ENCODE results near the gene KICS2. TPM values are rescaled to one million over a fixed set of nuclear protein-coding genes. Genes with fewer than 3 reads are reported as not detected.

The KICS2 gene
- total and polyA plus RNA-seq, 9 of the 15 experiments (the other 6 are each of a cell fraction or from before 2014, with no cell fraction given), result 2.3 to 6.4 (median 5.5) TPM

DNA sequence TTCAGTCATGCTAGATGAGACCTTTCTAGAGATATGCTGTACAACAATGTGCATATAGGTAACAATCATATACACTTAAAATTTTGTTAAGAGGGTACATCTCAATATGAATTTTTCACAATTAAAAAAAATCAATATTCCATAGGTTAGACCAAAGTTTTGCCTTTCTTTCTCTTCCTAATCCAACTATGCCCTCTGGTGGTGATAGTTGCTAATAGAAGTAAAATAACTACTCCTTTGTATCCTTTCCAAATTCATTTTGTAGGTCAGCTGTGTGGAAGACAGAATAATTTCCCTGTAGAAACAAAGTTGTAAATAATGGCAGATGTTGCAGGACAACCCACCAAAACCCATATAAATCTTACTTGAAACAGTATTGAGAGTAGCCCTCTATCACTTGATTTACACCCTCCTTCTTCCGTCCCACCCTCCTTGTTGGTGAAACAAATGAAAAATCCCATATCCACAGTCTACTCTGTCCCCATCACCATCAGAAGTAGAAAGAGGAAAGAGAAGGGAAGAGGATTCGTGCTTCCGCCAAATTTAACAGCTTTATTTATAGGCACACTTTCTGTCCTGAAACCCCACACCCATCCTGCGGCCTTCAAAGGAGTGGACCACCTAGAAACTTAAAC, 34.2 kb upstream of the KICS2 start (continued):
- TF ChIP-seq ZNF224 (CRISPR knock-in tag; IDR thresholded peaks at IDR 0.05), result no peak
- no peak for TF ChIP-seq ZNF140 (CRISPR knock-in tag; IDR thresholded peaks at IDR 0.05)
- TF ChIP-seq TFAM (CRISPR knock-in tag; conservative IDR thresholded peaks at IDR 0.05), result no peak
- TF ChIP-seq, protein P1, sequence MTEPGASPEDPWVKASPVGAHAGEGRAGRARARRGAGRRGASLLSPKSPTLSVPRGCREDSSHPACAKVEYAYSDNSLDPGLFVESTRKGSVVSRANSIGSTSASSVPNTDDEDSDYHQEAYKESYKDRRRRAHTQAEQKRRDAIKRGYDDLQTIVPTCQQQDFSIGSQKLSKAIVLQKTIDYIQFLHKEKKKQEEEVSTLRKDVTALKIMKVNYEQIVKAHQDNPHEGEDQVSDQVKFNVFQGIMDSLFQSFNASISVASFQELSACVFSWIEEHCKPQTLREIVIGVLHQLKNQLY (CRISPR knock-in tag; conservative IDR thresholded peaks at IDR 0.05), result no peak
- TF ChIP-seq EGR1 (conservative IDR thresholded peaks at IDR 0.05), result no peak
- TF ChIP-seq ZNF436 (CRISPR knock-in tag; IDR thresholded peaks at IDR 0.05), result no peak

DNA sequence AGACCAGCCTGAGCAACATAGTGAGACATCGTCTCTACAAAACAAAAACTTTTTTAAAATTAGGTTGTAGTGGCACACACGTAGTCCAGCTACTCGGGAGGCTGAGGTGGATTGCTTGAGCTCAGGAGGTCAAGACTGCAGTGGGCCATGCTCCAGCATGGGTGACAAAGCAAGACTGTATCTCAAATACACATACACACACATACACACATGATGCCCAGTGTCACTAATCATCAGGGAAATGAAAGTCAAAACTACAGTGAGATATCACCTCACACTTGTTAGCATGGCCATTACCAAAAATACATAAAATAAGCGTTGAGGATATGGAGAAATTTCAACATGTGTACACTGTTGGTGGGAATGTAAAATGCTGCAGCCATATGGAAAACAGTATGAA, 33.2 kb upstream of the KICS2 start:
- ChIA-PET CTCF (ENCODE audit: low intra/inter-chr PET ratio) (interaction anchor here (1.5 to 3.0 kb wide), 5 partner anchors 411 to 453 kb away, joined by 4 to 16 read pairs (median 12); partner anchors contain the start of gene SRGAP1), POLR2A (no interaction called here)
- peak in 1 of 4 experiments; percentile 21 for DNase-seq (ENCODE audit: extremely low read depth in 1 of 4, low spot score in 3 of 4)
- Histone ChIP-seq H4K20me1 (replicated peaks; ENCODE audit: control insufficient read depth, insufficient read depth, low read length) (no peaks in the 10 kb centered on the region), H3K4me1 (replicated peaks in 1 of 2; ENCODE audit: control insufficient read depth in 2 of 2, insufficient read depth in 2 of 2, low read length in 2 of 2) (no peaks in the 10 kb centered on the region; a peak in 1 of 5 replicates), H3K79me2 (ENCODE audit: control insufficient read depth, insufficient read depth, low read length) (no peaks in the 10 kb centered on the region), H2AFZ (ENCODE audit: low read depth, low read length) (no peak overlapping the region), H3K9me3 (replicated peaks; ENCODE audit: control insufficient read depth, insufficient read depth, low read depth, low read length) (no peaks in the 10 kb centered on the region), H3K9ac (ENCODE audit: insufficient read depth in 1 of 2, low read depth in 2 of 2, low read length in 2 of 2) (no peak overlapping the region), H3K36me3 (ENCODE audit: control insufficient read depth, insufficient read depth, low read length) (no peaks in the 10 kb centered on the region), H3K27me3 (ENCODE audit: control insufficient read depth in 2 of 2, insufficient read depth in 2 of 2, low read length in 2 of 2) (peaks cover 2 to 7% of the 10 kb centered on the region in 2 experiments; a peak in 2 of 5 replicates), H3K9me1 (ENCODE audit: control insufficient read depth, insufficient read depth, low read length) (no peaks in the 10 kb centered on the region), H3K27ac (ENCODE audit: extremely low read depth, low read depth, low read length) (no peak overlapping the region), H3K4me2 (ENCODE audit: insufficient read depth, low read length) (no peak overlapping the region), H3K4me3 (no peak overlapping the region)
- intact Hi-C loops (cut with micrococcal nuclease) (loop anchor here (5.0 to 10.0 kb wide), 4 partner anchors 110 to 1153 kb away; no protein-coding TSS in a partner anchor), in situ Hi-C loops (cut with MboI) (loop anchor here (10.0 to 25.0 kb wide), 2 partner anchors 590 to 843 kb away; partner anchors contain the start of gene DPY19L2)
- no peak for FAIRE-seq
- no TSS peak for BruUV-seq (replicated peaks)
- WGBS (ENCODE audit: insufficient coverage, low coverage, missing lambda C conversion rate), result 3% methylated on average over 4 of the region's 4 CpGs
- peak; percentile 41; the same call in 1 of the 3 replicates for ATAC-seq
- TF ChIP-seq, protein P2, sequence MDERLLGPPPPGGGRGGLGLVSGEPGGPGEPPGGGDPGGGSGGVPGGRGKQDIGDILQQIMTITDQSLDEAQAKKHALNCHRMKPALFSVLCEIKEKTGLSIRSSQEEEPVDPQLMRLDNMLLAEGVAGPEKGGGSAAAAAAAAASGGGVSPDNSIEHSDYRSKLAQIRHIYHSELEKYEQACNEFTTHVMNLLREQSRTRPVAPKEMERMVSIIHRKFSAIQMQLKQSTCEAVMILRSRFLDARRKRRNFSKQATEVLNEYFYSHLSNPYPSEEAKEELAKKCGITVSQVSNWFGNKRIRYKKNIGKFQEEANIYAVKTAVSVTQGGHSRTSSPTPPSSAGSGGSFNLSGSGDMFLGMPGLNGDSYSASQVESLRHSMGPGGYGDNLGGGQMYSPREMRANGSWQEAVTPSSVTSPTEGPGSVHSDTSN (CRISPR knock-in tag; IDR thresholded peaks at IDR 0.05; ENCODE audit: low read depth), result no peak
- TF ChIP-seq, protein P2 (tag; conservative IDR thresholded peaks at IDR 0.05; ENCODE audit: low read depth), result peak; percentile 55
- no peak for TF ChIP-seq ZNF778 (CRISPR knock-in tag; IDR thresholded peaks at IDR 0.05)
- no peak for TF ChIP-seq SUPT5H (IDR thresholded peaks at IDR 0.05)
- peak; percentile 69; the same call in 1 of the 2 replicates for TF ChIP-seq NFIC (IDR thresholded peaks at IDR 0.05)
- TF ChIP-seq, protein P3, sequence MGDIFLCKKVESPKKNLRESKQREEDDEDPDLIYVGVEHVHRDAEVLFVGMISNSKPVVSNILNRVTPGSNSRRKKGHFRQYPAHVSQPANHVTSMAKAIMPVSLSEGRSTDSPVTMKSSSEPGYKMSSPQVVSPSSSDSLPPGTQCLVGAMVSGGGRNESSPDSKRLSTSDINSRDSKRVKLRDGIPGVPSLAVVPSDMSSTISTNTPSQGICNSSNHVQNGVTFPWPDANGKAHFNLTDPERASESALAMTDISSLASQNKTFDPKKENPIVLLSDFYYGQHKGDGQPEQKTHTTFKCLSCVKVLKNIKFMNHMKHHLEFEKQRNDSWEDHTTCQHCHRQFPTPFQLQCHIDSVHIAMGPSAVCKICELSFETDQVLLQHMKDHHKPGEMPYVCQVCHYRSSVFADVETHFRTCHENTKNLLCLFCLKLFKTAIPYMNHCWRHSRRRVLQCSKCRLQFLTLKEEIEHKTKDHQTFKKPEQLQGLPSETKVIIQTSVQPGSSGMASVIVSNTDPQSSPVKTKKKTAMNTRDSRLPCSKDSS (IDR thresholded peaks at IDR 0.05; ENCODE audit: low read depth, partially characterized antibody), result no peak
- TF ChIP-seq MAZ (CRISPR knock-in tag; conservative IDR thresholded peaks at IDR 0.05 in 1 of 2, IDR thresholded peaks at IDR 0.05 in 1 of 2), result no peak
- TF ChIP-seq CBX3 (IDR thresholded peaks at IDR 0.05; ENCODE audit: borderline replicate concordance in 1 of 2, low read length in 2 of 2), result no peak
- TF ChIP-seq C11orf30 (IDR thresholded peaks at IDR 0.05; ENCODE audit: low read depth), result peak; percentile 49; the same call in 1 of the 2 replicates
- TF ChIP-seq MTF1 (CRISPR knock-in tag; IDR thresholded peaks at IDR 0.05; ENCODE audit: borderline replicate concordance), result no peak
- TF ChIP-seq MAFK (IDR thresholded peaks at IDR 0.05; ENCODE audit: low read length), result peak; percentile 24; the same call in 1 of the 2 replicates

Data from K562 (cell line).